ENCODE results near the gene ITGA8. TPM values are rescaled to one million over a fixed set of nuclear protein-coding genes. Genes with fewer than 3 reads are reported as not detected.

ITGA8 gene
- total RNA-seq, 1 experiment from 2014 or later, result 0.02 TPM

Other genes with a start within 250 kb of the ITGA8 start
- 15.5 TPM for gene MINDY3, start 140.6 kb upstream of the ITGA8 start, total RNA-seq (2021; ENCODE audit: unreplicated experiment)